Ascending aorta (tissue), 2 donors: ENCODE measurements around the gene MLLT10. TPM values are rescaled to one million over a fixed set of nuclear protein-coding genes. Genes with fewer than 3 reads are reported as not detected.

Source experiments
- DNase-seq, 2 donors: peaks; one replicate each; pipeline ENCODE4 v3.0.0-alpha.2; 2019; ENCODE audit warnings: low spot score in 2 of 2
- H3K27ac ChIP-seq, 2 donors: fragments of 200-600 bp; sonication (generic); one replicate each; pipeline ENCODE4 v1.5.1; 2016 to 2017; ENCODE audit warnings: mild to moderate bottlenecking in 1 of 2
- H3K27me3 ChIP-seq: fragments of 200-600 bp; sonication (generic); one replicate; pipeline ENCODE4 v1.5.1; 2017
- H3K36me3 ChIP-seq, 2 donors: fragments of 200-600 bp; sonication (generic); one replicate each; pipeline ENCODE4 v1.5.1; 2016
- H3K4me1 ChIP-seq, 2 donors: fragments of 200-600 bp; sonication (generic); one replicate each; pipeline ENCODE4 v1.5.1; 2016 to 2017; ENCODE audit warnings: mild to moderate bottlenecking in 1 of 2
- H3K4me3 ChIP-seq, 2 donors: fragments of 200-600 bp; sonication (generic); one replicate each; pipeline ENCODE4 v1.5.1; 2016 to 2017; ENCODE audit warnings: mild to moderate bottlenecking in 1 of 2
- H3K9me3 ChIP-seq, 2 donors: fragments of 200-600 bp; sonication (generic); one replicate each; pipeline ENCODE4 v1.5.1; 2016
- intact Hi-C: fragments of 100-400 bp; cut with DNase I; formaldehyde crosslinking; loops from one replicate; pipeline ENCODE4 v1.15.1; 2023
- total RNA-seq: library from RNA; depleted of rRNA; stranded (reverse); fragments of >200 nt; gene quantifications from one replicate; pipeline ENCODE4 v1.1.0, GENCODE V29; 2016
- TF ChIP-seq, protein P1 (sequence below), 3 experiments: fragments of 200-600 bp in 2 of 3; fragments of 450-650 bp in 1 of 3; sonication (generic) in 2 of 3; IDR thresholded peaks; one replicate each; pipeline ENCODE4 v1.5.1; 2016 to 2019; ENCODE audit warnings: antibody characterized with exemption in 3 of 3, mild to moderate bottlenecking in 1 of 3, moderate library complexity in 1 of 3

Gene MLLT10
- total RNA-seq, 1 donor from 2014 or later: 16.3 TPM

DNA sequence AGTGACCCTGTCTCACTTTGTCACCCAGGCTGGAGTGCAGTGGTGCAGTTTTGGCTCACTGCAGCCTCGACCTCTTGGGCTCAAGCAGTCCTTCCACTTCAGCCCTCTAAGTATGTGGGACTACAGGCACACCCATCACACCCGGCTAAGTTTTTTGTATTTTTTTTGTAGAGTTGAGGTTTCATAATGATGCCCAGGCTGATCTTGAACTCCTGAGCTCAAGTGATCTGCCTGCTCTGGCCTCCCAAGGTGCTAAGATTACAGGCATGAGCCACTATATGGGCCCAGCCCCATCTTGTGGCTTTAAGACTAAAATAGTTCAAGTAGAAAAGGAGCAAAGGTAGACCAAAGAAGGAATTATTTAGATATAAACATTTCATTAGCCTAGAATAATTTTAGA is 65.5 kb downstream of the MLLT10 start:
- no peak overlapping the region for H3K27ac ChIP-seq
- DNase-seq: no peak
- intact Hi-C loops: no loop called here
- TF ChIP-seq, protein P1, sequence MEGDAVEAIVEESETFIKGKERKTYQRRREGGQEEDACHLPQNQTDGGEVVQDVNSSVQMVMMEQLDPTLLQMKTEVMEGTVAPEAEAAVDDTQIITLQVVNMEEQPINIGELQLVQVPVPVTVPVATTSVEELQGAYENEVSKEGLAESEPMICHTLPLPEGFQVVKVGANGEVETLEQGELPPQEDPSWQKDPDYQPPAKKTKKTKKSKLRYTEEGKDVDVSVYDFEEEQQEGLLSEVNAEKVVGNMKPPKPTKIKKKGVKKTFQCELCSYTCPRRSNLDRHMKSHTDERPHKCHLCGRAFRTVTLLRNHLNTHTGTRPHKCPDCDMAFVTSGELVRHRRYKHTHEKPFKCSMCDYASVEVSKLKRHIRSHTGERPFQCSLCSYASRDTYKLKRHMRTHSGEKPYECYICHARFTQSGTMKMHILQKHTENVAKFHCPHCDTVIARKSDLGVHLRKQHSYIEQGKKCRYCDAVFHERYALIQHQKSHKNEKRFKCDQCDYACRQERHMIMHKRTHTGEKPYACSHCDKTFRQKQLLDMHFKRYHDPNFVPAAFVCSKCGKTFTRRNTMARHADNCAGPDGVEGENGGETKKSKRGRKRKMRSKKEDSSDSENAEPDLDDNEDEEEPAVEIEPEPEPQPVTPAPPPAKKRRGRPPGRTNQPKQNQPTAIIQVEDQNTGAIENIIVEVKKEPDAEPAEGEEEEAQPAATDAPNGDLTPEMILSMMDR (IDR thresholded peaks at IDR 0.05): peak in 1 of 3 experiments; percentile 9
- H3K36me3 ChIP-seq: no peaks in the 10 kb centered on the region
- no peak overlapping the region for H3K4me3 ChIP-seq
- H3K27me3 ChIP-seq: no peaks in the 10 kb centered on the region
- H3K4me1 ChIP-seq: no peaks in the 10 kb centered on the region
- no peaks in the 10 kb centered on the region for H3K9me3 ChIP-seq

DNA sequence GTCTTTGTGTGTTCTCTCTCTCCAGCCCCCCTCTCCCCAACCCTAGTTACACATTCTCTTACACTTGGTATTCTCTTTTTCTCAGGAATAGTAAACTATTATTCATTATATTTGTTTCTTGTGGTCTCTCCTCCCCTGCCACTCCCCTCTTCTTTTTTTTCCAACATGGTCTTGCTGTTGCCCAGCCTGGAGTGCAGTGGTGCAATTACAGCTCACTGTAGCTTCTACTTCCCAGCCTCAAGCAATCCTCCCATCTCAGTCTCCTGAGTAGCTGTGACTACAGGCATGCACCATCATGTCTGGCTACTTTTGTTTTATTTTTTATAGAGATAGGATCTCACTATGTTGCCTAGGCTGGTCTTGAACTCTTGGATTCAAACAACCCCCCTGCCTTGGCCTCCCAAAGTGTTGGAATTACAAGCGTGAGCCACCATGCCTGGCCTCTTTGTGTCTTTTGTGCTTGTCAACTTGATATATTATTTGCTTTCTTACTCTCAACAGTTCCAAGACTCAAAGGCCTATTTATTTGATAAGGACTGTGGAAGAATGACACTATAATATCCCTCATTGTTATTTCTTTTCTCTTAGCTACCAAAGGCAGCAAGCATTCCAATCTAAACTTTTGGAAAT is 66.9 kb downstream of the MLLT10 start:
- TF ChIP-seq, protein P1 (IDR thresholded peaks at IDR 0.05): no peak
- Histone ChIP-seq H3K27me3 (no peaks in the 10 kb centered on the region), H3K4me3 (no peak overlapping the region), H3K36me3 (peaks cover 0 to 3% of the 10 kb centered on the region in 2 donors), H3K27ac (no peak overlapping the region), H3K9me3 (no peaks in the 10 kb centered on the region), H3K4me1 (no peaks in the 10 kb centered on the region)
- DNase-seq: no peak
- intact Hi-C loops: no loop called here

DNA sequence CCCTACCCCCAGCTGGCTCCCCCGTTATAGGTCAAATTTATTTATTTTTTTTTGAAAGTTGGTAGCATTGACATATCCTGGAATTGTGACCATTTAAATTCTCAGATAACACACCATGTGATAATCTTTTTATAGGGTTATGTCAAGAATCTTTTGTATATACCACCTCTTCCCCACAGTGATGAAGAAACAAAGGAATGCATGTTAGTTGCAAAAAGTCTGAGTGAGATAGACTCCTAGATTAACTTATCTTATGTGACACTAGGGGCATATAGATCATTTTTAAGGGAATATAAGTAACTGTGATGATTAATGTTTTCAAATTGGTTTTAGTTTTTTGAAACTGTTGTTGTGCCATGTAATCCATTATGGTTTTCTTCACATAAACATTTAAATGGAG is 68.3 kb downstream of the MLLT10 start:
- intact Hi-C loops: no loop called here
- H3K4me1 ChIP-seq: no peaks in the 10 kb centered on the region
- H3K36me3 ChIP-seq: peaks cover 0 to 5% of the 10 kb centered on the region in 2 donors
- H3K4me3 ChIP-seq: no peak overlapping the region
- TF ChIP-seq, protein P1 (IDR thresholded peaks at IDR 0.05): no peak
- H3K27me3 ChIP-seq: no peaks in the 10 kb centered on the region
- H3K9me3 ChIP-seq: no peaks in the 10 kb centered on the region
- DNase-seq: no peak
- H3K27ac ChIP-seq: no peak overlapping the region

DNA sequence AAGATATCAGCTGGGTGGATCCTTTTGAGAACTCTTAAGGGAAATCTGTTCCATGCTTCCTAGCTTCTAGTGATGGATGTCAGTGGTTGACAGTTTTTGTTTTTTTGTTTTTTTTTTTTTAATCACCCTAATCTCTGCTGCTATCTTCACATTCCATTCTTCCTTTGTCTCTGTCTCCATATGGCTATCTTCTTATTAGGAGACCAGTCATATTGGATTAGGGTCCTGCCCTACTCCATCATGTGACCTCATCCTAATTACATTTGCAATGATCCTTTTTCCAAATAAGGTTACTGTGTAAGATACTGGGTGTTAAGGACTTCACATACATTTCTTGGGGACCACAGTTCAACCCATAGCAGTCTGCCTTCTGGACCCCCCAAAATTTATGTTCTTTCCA is 69.7 kb downstream of the MLLT10 start:
- H3K4me3 ChIP-seq: no peak overlapping the region
- intact Hi-C loops: no loop called here

DNA sequence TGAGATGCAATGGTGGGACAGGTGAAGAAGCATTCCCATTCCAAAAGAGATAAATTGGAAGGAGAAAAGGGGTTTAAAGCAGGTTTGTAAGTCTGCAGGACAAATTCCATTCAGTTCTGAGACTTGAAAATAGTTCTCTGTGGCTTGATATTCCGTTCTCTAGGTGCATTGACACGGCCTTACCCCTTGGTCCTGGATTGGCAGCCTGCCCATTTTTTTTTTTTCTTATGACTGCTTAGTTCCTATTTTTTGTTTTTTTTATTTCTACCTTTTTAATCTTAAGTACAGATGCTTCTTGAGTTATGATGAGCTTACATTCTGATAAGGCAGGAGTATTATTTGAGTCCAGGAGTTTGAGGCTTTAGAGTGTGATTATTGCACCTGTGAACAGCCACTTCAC is 70.6 kb downstream of the MLLT10 start:
- H3K36me3 ChIP-seq: peaks cover 0 to 8% of the 10 kb centered on the region in 2 donors
- H3K27me3 ChIP-seq: no peaks in the 10 kb centered on the region
- TF ChIP-seq, protein P1 (IDR thresholded peaks at IDR 0.05): no peak
- no peak overlapping the region for H3K4me3 ChIP-seq
- no peaks in the 10 kb centered on the region for H3K4me1 ChIP-seq
- H3K9me3 ChIP-seq: peaks cover 0 to 3% of the 10 kb centered on the region in 2 donors
- no peak for DNase-seq
- intact Hi-C loops: no loop called here
- no peak overlapping the region for H3K27ac ChIP-seq

More for the DNA sequence above, 69.7 kb downstream of the MLLT10 start:
- Histone ChIP-seq H3K9me3 (peaks cover 0 to under 1% of the 10 kb centered on the region in 2 donors), H3K27ac (no peak overlapping the region), H3K27me3 (no peaks in the 10 kb centered on the region), H3K36me3 (peaks cover 0 to 8% of the 10 kb centered on the region in 2 donors), H3K4me1 (no peaks in the 10 kb centered on the region)
- TF ChIP-seq, protein P1 (IDR thresholded peaks at IDR 0.05): no peak
- no peak for DNase-seq
